C1 segment of cervical spinal cord (tissue), 14 donors: Measurements from ENCODE around the gene STAT6.
"Not testable (repeated sequence)": the region's sequence is repeated elsewhere in the genome, so short reads cannot be mapped to it uniquely, and the experiment has no call there.

Experiments
- DNase-seq, 14 donors: peaks; one replicate each; lab custom pipeline; 2025; lab: John Stamatoyannopoulos, UW

Gene STAT6

GRCh38 chr12:57053901-57054300 is 57.3 kb downstream of the STAT6 start:
- DNase-seq, result not testable (repeated sequence)

GRCh38 chr12:57053146-57053545 is 58.0 kb downstream of the STAT6 start:
- not testable (repeated sequence) for DNase-seq

- DNase-seq, result no peak
Observed at GRCh38 chr12:57051011-57051410, 60.2 kb downstream of the STAT6 start.

GRCh38 chr12:57049890-57050289 is 61.3 kb downstream of the STAT6 start, which contains the start of gene MYO1A:
MYO1A (minus strand) TSS chr12:57050129; CDS start chr12:57048323, 1,806 bp downstream.
- no peak for DNase-seq

GRCh38 chr12:57049119-57049446 is 62.1 kb downstream of the STAT6 start:
- DNase-seq, result no peak

- no peak for DNase-seq
Observed at GRCh38 chr12:57048423-57049118, 62.6 kb downstream of the STAT6 start.

DNA sequence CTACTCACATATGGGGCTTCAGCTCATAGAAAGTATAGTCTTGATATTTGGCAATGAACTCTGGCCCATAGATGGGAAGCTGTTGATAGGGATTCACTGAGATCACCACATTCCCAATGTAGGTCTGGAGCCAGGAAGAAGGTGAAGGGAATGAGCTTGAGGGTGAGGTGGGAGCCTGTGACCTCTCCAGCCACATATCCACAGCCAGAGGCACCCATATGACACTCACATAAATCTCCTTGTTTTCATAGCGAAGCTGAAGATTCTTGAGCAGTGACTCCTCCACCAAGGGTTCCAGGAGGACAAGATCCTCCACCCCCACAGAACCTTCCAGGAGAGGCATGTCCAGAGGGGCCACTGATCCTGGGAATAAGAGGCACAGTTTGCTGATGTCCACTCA is 63.2 kb downstream of the STAT6 start:
- no peak for DNase-seq

- peak in 2 of 14 donors; percentile 3 to 42 for DNase-seq
Observed at GRCh38 chr12:57046947-57047890, 63.9 kb downstream of the STAT6 start.

- DNase-seq, result no peak
Observed at GRCh38 chr12:57046086-57046791, 64.9 kb downstream of the STAT6 start.
